ENCODE results near the gene SCLT1.
"Not testable (repeated sequence)": the region's sequence is repeated elsewhere in the genome, so short reads cannot be mapped to it uniquely, and the experiment has no call there.

Gene SCLT1

GRCh38 chr4:129093191-129093920 is at the start of gene SCLT1:
Gene SCLT1 (minus strand): TSS chr4:129093539. CDS start chr4:129093103, 436 bp downstream.
- DNase-seq = peak; percentile 68

- DNase-seq = no peak
Observed at GRCh38 chr4:129140521-129140920, 47.2 kb upstream of the SCLT1 start.

GRCh38 chr4:129138810-129139496 is 45.6 kb upstream of the SCLT1 start:
- DNase-seq = peak; percentile 62

DNA sequence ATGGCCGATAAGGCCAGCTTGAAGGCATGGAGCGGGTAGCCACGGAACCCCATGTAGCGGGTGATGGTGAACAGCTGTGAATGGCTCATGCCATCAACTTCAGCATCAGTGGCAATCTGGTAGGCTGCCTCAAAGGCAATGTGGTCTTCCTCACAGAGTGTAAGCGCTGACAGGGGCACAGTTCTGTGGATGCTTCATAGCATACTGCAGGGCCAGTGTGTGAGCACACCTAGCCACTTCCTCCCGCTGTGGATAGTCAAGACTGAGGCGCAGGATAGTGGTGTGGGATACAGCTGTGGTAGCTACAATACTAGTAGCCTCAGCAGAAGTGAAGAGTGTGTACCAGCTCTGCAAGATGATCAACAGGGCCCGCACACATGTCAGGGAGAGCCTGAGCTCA is 43.1 kb upstream of the SCLT1 start:
- DNase-seq = no peak

- DNase-seq = no peak
Observed at GRCh38 chr4:129131343-129131742, 38.0 kb upstream of the SCLT1 start.

DNA sequence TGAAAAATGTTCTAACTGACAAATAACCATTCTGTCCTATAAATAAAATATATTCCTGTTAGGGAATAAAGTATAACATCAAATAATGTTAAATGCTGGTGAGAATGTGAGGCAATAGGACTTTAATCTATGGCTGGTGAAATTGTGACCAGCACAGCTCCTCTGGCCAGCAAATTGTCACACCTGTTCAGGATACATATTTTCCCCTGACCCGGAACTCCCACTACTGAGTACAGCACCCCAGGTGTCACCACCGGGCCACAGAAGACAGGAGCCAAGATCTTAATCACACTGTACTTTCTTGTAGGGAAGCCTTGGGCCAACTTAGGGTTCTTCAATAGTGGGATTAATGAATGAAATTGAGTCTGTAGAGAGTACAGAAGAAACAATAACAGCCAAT is 35.8 kb upstream of the SCLT1 start:
- DNase-seq = no peak

DNA sequence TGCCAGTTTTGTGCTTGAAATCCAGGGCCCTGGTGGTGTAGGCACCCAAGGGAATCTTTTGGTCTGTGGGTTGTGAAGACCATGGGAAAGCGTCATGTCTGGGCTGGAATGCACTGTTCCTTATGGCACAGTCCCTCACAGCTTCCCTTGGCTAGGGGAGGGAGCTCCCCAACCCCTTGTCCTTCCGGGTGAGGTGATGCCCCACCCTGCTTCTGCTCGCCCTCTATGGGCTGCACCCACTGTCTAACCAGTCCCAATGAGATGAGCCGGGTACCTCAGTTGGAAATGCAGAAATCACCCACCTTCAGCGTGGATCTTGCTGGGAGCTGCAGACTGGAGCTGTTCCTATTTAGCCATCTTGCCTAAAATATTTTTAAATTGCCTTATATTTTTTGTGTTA is 33.3 kb upstream of the SCLT1 start:
- DNase-seq = not testable (repeated sequence)

- DNase-seq = no peak
Observed at GRCh38 chr4:129117705-129118104, 24.4 kb upstream of the SCLT1 start.

GRCh38 chr4:129113919-129114318 is 20.6 kb upstream of the SCLT1 start:
- no peak for DNase-seq

DNA sequence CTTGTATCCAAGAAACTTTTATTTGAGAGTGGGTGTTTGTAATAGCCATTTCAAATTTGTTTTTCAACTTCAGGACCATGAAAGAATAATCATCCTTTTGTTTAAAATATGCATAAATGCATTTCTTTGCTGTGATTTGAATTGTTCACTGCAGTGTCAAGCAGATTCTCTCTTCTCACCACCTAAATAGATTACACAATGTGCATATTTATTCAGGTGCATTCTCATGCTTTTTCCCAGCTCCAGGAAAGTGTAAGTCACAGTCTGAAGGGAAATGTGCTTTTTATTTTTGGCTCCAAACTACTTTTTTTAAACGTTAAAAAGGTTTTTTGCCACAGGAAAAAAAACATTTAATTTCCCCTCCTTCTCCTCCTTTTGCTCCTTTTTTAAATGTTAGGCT is 20.1 kb upstream of the SCLT1 start:
- DNase-seq = no peak

DNA sequence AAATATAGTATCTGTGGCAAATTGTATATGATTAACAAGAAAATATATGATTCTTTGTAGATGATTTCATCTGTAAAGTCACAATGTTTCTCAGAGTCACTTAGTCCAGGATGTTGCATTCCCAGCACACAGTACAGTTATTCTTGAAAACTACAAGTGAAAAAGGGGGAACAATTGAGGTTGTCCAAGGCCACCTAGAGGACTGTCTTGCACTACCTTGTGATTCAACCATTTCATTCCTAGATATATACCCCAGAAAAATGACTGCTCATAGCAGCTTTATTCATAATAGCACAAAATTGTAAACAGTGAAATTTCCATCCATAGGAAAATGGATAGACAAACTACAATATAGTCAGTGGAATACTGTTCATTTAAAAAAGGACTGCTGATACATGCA is 18.6 kb upstream of the SCLT1 start:
- DNase-seq = no peak

DNA sequence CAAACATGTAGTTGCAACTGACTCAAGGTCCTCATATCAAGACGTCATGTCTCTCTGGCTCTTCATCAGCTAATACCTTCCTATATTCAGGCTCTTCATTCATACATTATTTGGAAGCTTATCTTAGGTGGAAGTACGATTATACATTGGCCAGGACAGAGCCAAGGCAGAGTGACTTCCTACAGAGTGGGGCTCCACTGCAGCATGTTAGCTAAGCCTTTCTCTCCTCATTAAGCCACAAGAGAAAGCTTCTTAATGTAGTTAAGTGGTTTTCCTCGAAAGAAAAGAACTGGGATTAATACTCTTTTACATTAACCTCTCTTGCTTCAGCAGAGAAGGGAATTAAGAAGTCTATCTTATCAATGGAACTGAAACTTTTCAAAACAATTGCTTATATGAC is 17.6 kb upstream of the SCLT1 start:
- DNase-seq = no peak

GRCh38 chr4:129109965-129110824 is 16.9 kb upstream of the SCLT1 start:
- DNase-seq = no peak

- no peak for DNase-seq
Observed at GRCh38 chr4:129098531-129099001, 5.2 kb upstream of the SCLT1 start.

DNA sequence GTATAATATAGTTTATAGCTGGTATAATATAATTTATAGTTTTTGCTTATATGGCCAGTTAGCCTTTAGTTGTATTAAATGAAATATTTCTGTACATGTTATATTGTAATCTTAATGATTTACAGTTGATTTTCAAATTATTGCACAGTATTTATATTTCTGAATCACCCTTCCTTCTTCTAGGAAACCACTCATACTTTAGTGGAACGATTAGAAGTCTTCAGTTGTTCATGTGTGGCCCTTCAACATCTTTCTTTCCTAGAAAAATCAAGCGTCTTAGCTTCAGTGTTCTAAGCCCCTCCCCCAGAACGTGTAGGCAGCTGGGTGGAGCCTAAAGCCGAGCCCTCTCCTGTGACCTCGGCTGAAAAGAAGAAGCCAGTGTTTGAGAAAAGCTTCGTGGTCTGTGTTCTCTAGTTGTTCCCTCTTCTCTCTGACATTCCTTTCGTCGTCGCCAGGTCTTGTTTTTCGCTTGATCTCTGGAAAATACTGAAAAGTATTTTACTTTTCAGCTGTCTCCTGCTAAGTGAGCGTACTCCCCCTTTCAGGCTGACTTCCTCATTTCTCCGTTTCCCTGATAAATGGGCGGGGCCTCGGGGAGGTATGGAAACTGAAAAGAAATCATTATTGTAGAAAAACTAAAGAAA is 2.6 kb upstream of the SCLT1 start, which contains the start of gene C4orf33:
Gene C4orf33 (plus strand): TSS at position 342 of the 644 bp plus-strand sequence. CDS start 6,459 bp downstream, outside the sequence.
- peak; percentile 66 for DNase-seq

DNA sequence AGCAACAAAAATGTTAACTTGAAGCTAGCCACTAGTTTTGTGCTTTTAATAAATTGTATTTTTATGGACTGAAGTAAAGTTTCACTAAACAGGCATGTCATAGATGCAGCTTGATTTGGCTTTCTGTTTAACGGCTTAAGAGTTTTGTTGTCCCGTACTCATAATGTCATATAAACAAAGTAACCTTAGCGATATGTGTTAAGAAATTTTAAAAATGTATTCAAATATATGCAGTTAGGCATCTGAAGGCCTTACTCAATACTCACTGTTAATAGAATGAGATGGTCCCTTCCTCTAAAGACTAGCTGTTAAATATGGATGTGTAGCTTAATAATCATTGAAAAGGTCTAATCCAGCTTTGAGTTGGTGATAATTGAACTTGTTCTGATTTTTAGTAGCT is 1.0 kb upstream of the SCLT1 start:
- no peak for DNase-seq

GRCh38 chr4:129092631-129093190 is 628 bp downstream of the SCLT1 start:
- no peak for DNase-seq

DNA sequence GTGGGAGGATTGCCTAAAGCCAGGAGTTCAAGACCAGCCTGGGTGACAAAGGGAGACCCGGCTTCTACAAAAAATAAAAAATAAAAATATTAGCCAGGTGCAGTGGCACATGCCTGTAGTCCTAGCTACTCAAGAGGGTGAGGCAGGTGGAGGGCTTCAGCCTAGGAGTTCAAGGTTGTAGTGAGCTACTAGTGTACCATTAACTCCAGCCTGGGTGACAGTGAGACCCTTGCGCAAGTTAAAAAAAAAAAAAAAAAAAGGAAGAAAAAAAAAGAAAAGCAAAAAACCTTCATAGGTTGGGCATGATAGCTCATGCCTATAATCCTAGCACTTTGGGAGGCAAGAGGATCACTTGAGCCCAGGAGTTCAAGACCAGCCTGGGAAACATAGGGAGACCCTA is 5.8 kb downstream of the SCLT1 start:
- no peak for DNase-seq

DNA sequence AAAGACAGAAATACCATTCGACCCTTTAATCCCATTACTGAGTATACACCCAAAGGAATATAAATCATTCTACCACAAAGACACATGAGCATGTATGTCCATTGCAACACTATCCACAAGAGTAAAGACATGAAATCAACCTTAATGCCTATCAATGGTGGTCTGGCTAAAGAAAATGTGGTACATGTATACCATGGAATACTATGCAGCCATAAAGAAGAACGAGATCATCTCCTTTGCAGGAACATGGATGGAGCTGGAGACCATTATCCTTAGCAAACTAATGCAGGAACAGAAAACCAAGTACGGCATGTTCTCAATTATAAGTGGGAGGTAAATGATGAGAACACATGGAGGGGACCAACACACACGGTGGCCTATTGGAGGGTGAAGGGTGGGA is 7.9 kb downstream of the SCLT1 start:
- no peak for DNase-seq

GRCh38 chr4:129082302-129082701 is 11.0 kb downstream of the SCLT1 start:
- DNase-seq = no peak

- DNase-seq = no peak
Observed at GRCh38 chr4:129080129-129080528, 13.2 kb downstream of the SCLT1 start.

DNA sequence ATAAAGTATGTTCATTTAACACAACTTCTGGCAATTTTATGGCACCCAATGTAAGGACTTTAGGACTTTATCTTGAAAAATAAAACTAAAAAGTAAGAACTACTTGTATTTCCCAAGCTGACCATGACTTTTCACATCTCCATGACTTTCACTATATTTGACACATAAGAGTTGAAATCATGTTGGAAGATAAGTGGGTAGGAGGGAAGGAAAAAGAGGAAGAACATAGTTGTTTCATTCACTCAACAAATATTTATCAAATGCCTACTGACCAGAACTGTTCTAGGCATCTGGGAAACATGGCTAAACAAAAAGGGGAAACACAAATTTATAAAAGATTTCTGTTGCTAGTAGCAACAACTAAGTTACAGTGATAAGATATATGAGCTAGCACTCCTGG is 16.0 kb downstream of the SCLT1 start:
- no peak for DNase-seq

DNA sequence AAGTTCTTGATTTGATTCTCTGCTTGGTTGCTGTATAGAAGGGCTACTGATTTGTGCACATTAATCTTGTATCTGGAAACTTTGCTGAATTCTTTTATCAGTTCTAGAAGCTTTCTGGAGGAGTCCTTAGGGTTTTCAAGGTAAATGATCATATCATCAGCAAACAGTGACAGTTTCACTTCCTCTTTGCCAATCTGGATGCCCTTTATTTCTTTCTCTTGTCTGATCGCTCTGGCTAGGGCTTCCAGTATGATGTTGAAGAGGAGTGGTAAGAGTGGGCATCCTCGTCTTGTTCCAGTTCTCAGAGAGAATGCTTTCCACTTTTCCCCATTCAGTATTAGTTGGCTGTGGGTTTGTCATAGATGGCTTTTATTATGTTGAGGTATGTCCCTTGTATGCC is 23.8 kb downstream of the SCLT1 start:
- DNase-seq = not testable (repeated sequence)

Data from NCI-H1417 treated with DMSO at 0.1 percent for 48 hours (cell line).